Ovary (tissue), 3 donors: ENCODE measurements around the gene IFI27L2.

Experiments
- POLR2A ChIP-seq: fragments of 450-650 bp; IDR thresholded peaks from one replicate; pipeline ENCODE4 v1.6.1; 2017; ENCODE audit warnings: antibody characterized with exemption, mild to moderate bottlenecking, moderate library complexity
- TF ChIP-seq, protein P1 (sequence below), 3 donors: fragments of 450-650 bp in 2 of 3; fragments of 200-600 bp in 1 of 3; IDR thresholded peaks; one replicate each; pipeline versions ENCODE4 v1.5.1 to v1.8.0; 2016 to 2022; ENCODE audit warnings: antibody characterized with exemption in 3 of 3, mild to moderate bottlenecking in 1 of 3
- donor health status: DM: no; HTN: no; CAD: no.

- TF ChIP-seq, protein P1, sequence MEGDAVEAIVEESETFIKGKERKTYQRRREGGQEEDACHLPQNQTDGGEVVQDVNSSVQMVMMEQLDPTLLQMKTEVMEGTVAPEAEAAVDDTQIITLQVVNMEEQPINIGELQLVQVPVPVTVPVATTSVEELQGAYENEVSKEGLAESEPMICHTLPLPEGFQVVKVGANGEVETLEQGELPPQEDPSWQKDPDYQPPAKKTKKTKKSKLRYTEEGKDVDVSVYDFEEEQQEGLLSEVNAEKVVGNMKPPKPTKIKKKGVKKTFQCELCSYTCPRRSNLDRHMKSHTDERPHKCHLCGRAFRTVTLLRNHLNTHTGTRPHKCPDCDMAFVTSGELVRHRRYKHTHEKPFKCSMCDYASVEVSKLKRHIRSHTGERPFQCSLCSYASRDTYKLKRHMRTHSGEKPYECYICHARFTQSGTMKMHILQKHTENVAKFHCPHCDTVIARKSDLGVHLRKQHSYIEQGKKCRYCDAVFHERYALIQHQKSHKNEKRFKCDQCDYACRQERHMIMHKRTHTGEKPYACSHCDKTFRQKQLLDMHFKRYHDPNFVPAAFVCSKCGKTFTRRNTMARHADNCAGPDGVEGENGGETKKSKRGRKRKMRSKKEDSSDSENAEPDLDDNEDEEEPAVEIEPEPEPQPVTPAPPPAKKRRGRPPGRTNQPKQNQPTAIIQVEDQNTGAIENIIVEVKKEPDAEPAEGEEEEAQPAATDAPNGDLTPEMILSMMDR (IDR thresholded peaks at IDR 0.05), result no peak
- no peak for TF ChIP-seq POLR2A
Observed at GRCh38 chr14:94177806-94178205, 48.4 kb upstream of the IFI27L2 start.
